HUDEP-2 (cell line): ENCODE data around the gene NDOR1.

Experiments
- DNase-seq, 76 experiments: peaks; one replicate each; lab custom pipeline; 2025; ENCODE audit not compliant: unreplicated experiment in 76 of 76; lab: John Stamatoyannopoulos, UW

The NDOR1 gene

GRCh38 chr9:137253717-137254623 is 48.5 kb downstream of the NDOR1 start:
- DNase-seq = no peak

GRCh38 chr9:137254624-137255447 is 49.3 kb downstream of the NDOR1 start, which contains the start of gene NELFB:
NELFB (plus strand) TSS chr9:137255327.
- peak in 73 of 76 experiments; percentile 15 to 96 (median 88) for DNase-seq

GRCh38 chr9:137255448-137256114 is 50.1 kb downstream of the NDOR1 start:
- DNase-seq = peak in 13 of 76 experiments; percentile 29 to 76 (median 53)

- DNase-seq = no peak
These were observed 50.9 kb downstream of the NDOR1 start for GRCh38 chr9:137256362-137256761.

- DNase-seq = no peak
These were observed 51.4 kb downstream of the NDOR1 start for GRCh38 chr9:137256856-137257255.

- DNase-seq = peak in 9 of 76 experiments; percentile 9 to 41 (median 25)
These were observed 56.8 kb downstream of the NDOR1 start for GRCh38 chr9:137262173-137262908.

GRCh38 chr9:137262909-137263285 is 57.4 kb downstream of the NDOR1 start:
- no peak for DNase-seq

GRCh38 chr9:137263506-137263905 is 58.0 kb downstream of the NDOR1 start:
- no peak for DNase-seq

GRCh38 chr9:137264067-137264466 is 58.6 kb downstream of the NDOR1 start:
- no peak for DNase-seq

- no peak for DNase-seq
These were observed 60.1 kb downstream of the NDOR1 start for GRCh38 chr9:137265496-137266161.

GRCh38 chr9:137266162-137266527 is 60.6 kb downstream of the NDOR1 start:
- DNase-seq = no peak
